ENCODE measurements around the gene DBP.

The DBP gene

DNA sequence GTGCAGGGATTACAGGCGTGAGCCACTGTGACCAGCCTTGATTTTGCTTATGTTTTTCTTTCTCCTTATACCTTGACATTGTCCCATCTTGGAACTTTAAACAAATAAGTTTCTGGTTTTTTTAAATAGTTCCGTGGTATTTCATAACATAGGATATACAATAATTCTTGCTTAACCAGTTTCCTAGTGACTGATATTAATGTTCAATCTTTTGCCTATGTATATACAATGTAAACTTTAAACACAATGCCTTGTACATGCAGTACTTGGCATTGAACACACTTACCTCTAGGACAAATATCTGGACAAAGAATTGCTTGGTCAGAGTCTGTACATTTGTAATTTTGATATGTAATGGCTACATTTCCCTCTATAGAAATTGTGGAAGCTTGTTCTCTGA, 55.0 kb downstream of the DBP start:
- in situ Hi-C loops (cut with HindIII; ENCODE audit: low sequenced_read_pairs) = no loop called here
- DNase-seq (ENCODE audit: low read depth) = no peak
- H3K4me3 ChIP-seq (ENCODE audit: low read depth, low read length) = no peak overlapping the region
- TF ChIP-seq, protein P1, sequence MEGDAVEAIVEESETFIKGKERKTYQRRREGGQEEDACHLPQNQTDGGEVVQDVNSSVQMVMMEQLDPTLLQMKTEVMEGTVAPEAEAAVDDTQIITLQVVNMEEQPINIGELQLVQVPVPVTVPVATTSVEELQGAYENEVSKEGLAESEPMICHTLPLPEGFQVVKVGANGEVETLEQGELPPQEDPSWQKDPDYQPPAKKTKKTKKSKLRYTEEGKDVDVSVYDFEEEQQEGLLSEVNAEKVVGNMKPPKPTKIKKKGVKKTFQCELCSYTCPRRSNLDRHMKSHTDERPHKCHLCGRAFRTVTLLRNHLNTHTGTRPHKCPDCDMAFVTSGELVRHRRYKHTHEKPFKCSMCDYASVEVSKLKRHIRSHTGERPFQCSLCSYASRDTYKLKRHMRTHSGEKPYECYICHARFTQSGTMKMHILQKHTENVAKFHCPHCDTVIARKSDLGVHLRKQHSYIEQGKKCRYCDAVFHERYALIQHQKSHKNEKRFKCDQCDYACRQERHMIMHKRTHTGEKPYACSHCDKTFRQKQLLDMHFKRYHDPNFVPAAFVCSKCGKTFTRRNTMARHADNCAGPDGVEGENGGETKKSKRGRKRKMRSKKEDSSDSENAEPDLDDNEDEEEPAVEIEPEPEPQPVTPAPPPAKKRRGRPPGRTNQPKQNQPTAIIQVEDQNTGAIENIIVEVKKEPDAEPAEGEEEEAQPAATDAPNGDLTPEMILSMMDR (IDR thresholded peaks at IDR 0.05; ENCODE audit: low read depth, low read length, missing control alignments) = no peak

Measured in astrocyte of the cerebellum (primary cell).